Dendritic cell treated with granulocyte-macrophage colony-stimulating factor and Interleukin-4, amounts not matched to agents 40 ng/mL and 50 ng/mL, for 4 days (primary cell): ENCODE data around the gene TIAL1.
"Not testable (repeated sequence)": the region's sequence is repeated elsewhere in the genome, so short reads cannot be mapped to it uniquely, and the experiment has no call there.

ENCODE experiments used
- H3K27ac Mint-ChIP-seq: one replicate; pipeline ENCODE4 v1.8.0; 2022; ENCODE audit warnings: mild to moderate bottlenecking, mixed read lengths
- H3K27me3 Mint-ChIP-seq: one replicate; pipeline ENCODE4 v1.8.0; 2022; ENCODE audit warnings: mild to moderate bottlenecking, mixed read lengths
- H3K36me3 Mint-ChIP-seq: one replicate; pipeline ENCODE4 v1.8.0; 2022; ENCODE audit warnings: low read depth, mixed read lengths
- H3K4me1 Mint-ChIP-seq: one replicate; pipeline ENCODE4 v1.8.0; 2022; ENCODE audit warnings: low read depth, mixed read lengths
- H3K4me3 Mint-ChIP-seq: one replicate; pipeline ENCODE4 v1.8.0; 2022; ENCODE audit warnings: mild to moderate bottlenecking, moderate library complexity, mixed read lengths
- H3K9me3 Mint-ChIP-seq: one replicate; pipeline ENCODE4 v1.8.0; 2022; ENCODE audit warnings: mixed read lengths
- intact Hi-C: fragments of 100-400 bp; cut with micrococcal nuclease; formaldehyde crosslinking; loops from one replicate; pipeline ENCODE4 v1.15.0; 2022

TIAL1 gene

DNA sequence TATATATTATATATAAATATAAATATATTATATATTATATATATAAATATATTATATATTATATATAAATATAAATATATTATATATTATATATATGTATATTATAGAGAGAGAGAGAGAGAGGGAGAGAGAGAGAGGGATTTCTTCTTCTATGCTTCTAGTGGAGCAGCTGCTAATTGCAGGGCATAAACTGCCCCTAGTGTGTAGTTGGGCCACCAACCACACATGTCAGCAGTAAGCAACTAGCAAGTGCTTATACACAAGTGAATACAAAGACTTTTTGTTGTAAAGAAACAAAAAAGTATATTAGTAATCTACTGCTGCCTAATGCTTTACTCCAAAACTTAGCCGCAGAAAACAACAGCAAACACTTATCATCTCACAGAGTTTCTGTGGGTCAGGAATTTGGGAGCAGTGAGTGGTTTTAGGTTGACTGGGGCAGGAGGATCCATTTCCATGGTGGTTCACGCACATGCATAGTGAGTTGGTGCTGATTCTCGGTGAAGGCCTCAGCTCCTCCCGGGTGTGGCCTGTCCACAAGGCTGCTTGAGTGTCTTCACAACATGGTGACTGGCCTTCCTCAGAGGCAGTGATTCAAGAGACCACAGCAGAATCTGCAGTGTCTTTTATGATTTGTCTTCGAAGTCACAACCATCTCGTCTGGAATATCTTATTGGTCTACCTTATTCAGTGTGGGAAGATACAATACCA is 29.0 kb upstream of the TIAL1 start:
- Mint-ChIP-seq H3K4me1 (peaks cover 6% of the 10 kb centered on the region), H3K4me3 (no peak overlapping the region), H3K36me3 (no peaks in the 10 kb centered on the region), H3K27ac (no peak overlapping the region), H3K9me3 (peaks cover 7% of the 10 kb centered on the region), H3K27me3 (no peaks in the 10 kb centered on the region)
- intact Hi-C loops, result no loop called here

DNA sequence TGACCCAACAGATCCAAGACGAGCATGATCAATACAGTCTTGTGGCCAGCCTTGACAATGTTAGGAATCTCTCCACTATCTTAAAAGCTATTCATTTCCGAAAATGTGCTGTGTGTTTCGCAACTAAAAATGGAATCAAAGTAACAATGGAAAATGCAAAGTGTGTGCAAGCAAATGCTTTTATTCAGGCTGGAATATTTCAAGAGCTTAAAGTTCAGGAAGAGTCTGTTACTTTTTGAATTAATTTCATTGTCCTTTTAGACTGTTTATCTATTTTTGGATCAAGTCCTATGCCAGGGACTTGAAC is 24.3 kb upstream of the TIAL1 start:
- Mint-ChIP-seq H3K36me3 (no peaks in the 10 kb centered on the region), H3K4me3 (no peak overlapping the region), H3K27me3 (no peaks in the 10 kb centered on the region), H3K4me1 (peaks cover 17% of the 10 kb centered on the region), H3K27ac (no peak overlapping the region), H3K9me3 (peaks cover 3% of the 10 kb centered on the region)
- intact Hi-C loops, result no loop called here

DNA sequence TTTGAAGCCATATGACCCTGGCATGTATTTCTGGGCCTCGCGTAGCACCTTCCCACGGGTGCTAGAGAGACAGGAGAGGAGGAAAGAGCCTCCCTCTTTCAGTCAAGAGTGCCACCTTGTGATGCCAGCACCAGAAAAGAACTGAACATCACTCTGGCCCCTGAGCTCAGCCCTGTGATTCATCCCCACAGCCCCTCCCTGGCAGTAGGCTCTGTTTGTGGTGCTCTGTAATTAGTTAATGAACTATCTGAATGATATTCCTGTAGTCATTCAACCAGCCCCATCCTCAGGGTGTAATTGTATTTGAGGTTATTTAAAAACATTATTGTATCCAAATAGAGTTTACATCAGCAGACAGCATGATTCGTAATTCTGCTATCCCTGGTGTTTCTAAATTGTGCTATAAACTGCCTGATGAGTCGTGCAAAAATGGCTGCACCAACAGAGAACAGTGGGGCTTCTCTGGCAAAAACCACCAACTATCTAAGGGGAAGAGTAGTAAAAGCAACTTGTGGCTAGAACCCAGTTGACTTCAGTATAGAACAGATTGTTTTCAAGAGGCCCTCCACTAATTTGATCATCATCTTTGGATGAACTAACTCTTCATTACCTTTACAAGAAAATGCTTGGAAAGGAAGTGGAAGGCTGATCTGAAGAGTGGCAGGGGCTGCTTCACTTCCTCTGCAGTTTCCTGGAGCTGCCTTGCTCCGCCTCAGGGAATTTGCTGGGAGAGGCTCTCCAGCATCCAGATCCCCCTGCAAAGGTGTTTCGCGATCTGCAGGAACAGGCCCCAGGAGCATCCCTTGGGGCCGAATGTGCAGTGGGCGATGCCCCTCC is 23.7 kb upstream of the TIAL1 start:
- intact Hi-C loops, result no loop called here

DNA sequence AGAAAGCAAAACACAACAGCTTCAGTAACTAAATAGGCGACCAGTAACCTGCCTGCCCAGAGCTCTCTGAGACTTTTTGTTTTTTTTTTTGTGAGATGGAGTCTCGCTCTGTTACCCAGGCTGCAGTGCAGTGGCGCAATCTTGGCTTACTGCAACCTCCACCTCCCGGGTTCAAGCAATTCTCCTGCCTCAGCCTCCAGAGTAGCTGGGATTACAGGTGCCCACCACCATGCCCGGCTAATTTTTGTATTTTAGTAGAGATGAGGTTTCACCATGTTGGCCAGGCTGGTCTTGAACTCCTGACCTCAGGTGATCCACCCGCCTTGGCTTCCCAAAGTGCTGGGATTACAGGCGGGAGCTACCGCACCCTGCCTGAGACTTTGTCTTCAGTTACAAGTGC is 23.0 kb upstream of the TIAL1 start:
- H3K36me3 Mint-ChIP-seq, intact Hi-C loops, H3K4me3 Mint-ChIP-seq, H3K27ac Mint-ChIP-seq, H3K27me3 Mint-ChIP-seq, H3K9me3 Mint-ChIP-seq: not testable (repeated sequence)
- peaks cover 17% of the 10 kb centered on the region for H3K4me1 Mint-ChIP-seq

More for the DNA sequence above, 23.7 kb upstream of the TIAL1 start:
- Mint-ChIP-seq H3K27me3 (no peaks in the 10 kb centered on the region), H3K4me1 (peaks cover 17% of the 10 kb centered on the region), H3K27ac (no peak overlapping the region), H3K4me3 (no peak overlapping the region), H3K9me3 (no peaks in the 10 kb centered on the region), H3K36me3 (no peaks in the 10 kb centered on the region)

DNA sequence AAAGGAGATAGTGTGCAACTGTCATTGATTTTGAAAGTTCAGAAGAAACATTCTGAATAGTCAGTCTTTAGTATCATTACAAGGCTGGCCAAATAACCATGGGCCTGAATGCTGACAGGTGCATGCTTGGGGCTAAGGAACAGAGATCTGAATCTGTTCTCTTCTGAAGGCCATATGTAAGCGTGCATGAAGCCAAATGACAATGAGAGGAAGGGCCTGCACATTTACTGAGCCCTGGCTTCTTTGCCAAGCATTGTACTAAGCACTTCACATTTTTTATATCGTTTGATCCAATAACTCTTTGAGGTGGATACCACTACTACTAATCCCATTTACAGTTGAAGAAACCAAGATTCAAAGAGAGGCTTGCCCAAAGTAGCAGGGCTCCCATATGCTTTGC is 22.5 kb upstream of the TIAL1 start:
- Mint-ChIP-seq H3K36me3 (no peaks in the 10 kb centered on the region), H3K9me3 (no peaks in the 10 kb centered on the region), H3K4me3 (no peak overlapping the region), H3K27me3 (no peaks in the 10 kb centered on the region), H3K4me1 (peaks cover 17% of the 10 kb centered on the region), H3K27ac (no peak overlapping the region)
- intact Hi-C loops, result no loop called here

DNA sequence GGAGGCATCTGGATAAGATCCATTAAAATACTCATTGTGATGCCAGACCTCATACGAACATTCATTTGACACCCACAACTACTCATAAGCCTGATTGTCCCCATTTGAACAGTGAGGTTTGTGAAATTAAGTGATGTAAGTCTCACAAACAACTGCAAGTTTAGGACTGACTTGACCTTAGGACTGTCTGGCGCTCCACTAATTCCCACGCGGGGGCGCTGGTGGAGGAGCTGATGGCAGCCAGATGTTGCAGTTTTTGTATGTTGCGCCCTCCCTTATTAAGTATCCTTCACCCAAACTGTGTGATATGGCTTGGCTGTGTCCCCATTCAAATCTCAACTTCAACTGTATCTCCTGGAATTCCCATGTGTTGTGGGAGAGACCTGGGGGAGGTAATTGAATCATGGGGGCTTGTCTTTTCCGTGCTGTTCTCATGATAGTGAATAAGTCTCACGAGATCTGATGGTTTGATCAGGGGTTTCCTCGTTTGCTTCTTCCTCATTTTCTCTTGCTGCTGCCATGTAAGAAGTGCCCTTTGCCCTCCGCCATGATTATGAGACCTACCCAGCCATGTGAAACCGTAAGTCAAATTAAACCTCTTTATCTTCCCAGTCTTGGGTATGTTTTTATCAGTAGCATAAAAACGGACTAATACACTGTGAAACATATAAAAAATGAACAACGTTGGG is 20.3 kb upstream of the TIAL1 start:
- Mint-ChIP-seq H3K4me1 (peaks cover 17% of the 10 kb centered on the region), H3K9me3 (no peaks in the 10 kb centered on the region), H3K4me3 (no peak overlapping the region), H3K27ac (no peak overlapping the region), H3K27me3 (no peaks in the 10 kb centered on the region), H3K36me3 (no peaks in the 10 kb centered on the region)
- intact Hi-C loops, result no loop called here

DNA sequence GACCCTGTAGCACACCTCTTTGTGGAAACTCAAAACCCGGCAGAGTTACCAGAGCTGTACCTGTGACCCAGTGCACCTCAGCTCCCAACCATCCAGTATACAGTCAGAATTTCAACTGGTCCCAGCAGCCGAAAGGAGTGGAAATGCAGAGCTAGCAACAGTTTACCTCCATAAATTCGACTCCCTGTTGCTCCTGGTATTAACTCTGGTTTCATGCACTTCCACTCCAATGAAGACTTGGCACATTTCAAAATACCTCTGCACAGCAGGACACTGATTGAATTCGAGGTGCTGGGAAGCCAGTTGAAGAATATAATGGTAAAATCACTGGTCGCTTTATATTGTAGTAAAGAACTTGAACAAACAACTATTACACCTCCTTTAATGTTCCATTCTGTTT is 17.9 kb upstream of the TIAL1 start:
- Mint-ChIP-seq H3K36me3 (no peaks in the 10 kb centered on the region), H3K4me1 (peaks cover 17% of the 10 kb centered on the region), H3K9me3 (no peaks in the 10 kb centered on the region), H3K4me3 (no peak overlapping the region), H3K27me3 (peaks cover 2% of the 10 kb centered on the region), H3K27ac (no peak overlapping the region)
- intact Hi-C loops, result no loop called here

DNA sequence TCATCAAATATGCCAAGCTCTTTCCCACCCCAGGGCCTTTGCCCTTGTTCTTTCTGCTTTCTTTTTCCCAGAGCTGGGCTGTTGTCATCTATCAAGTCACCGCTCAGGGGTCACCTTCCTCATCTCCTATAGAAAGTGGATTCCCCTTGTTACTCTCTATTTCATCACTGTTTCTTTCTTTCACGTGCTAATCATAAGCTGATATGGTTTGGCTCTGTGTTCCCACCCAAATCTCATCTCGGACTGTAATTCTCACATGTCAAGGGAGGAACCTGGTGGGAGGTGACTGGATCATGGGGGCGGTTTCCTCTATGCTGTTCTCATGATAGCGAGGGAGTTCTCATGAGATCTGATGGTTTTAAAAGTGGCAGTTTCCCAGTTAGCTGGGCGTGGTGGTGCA is 17.0 kb upstream of the TIAL1 start:
- Mint-ChIP-seq H3K27ac (no peak overlapping the region), H3K36me3 (no peaks in the 10 kb centered on the region), H3K27me3 (peaks cover 10% of the 10 kb centered on the region)

DNA sequence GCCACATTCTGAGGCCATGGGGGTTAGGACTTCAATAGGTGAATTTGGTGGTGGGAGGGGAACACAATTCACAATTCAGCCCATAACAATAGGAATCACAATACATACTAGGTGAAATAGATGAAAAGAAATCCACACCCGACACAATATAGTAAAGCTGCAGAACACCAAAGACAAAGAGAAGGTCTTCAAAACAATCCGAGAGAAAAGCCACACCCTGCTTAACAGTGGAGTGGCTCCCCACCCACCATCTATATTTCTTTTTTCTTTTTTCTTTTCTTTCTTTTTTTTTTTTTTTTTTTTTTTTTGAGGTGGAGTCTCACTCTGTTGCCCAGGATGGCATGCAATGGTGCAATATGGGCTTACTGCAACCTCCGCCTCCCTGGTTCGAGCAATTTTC is 14.7 kb upstream of the TIAL1 start:
- intact Hi-C loops, result no loop called here
- H3K27ac Mint-ChIP-seq, result no peak overlapping the region
- H3K36me3 Mint-ChIP-seq, result no peaks in the 10 kb centered on the region

More for the DNA sequence above, 17.0 kb upstream of the TIAL1 start:
- no peaks in the 10 kb centered on the region for H3K9me3 Mint-ChIP-seq
- intact Hi-C loops, result no loop called here
- no peak overlapping the region for H3K4me3 Mint-ChIP-seq
- H3K4me1 Mint-ChIP-seq, result peaks cover 23% of the 10 kb centered on the region

DNA sequence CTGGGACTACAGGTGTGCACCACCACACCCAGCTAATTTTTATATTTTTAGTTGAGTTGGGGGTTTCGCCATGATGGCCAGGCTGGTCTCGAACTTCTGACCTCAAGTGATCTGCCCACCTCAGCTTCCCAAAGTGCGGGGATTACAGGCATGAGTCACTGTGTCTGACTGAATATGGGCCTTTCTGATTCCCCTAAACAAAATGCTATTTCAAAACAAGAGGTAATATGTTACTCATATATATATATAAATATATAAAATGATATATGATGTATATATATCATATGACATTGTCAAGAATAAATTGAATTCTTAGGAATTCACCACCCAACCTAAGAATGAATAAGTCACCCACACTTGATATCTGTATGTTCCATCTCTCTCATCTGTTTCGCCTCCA is 12.8 kb upstream of the TIAL1 start:
- H3K4me3 Mint-ChIP-seq, result no peak overlapping the region
- peaks cover 13% of the 10 kb centered on the region for H3K27me3 Mint-ChIP-seq
- no peaks in the 10 kb centered on the region for H3K36me3 Mint-ChIP-seq
- intact Hi-C loops, result no loop called here
- H3K9me3 Mint-ChIP-seq, result no peaks in the 10 kb centered on the region
- peaks cover 12% of the 10 kb centered on the region for H3K4me1 Mint-ChIP-seq
- no peak overlapping the region for H3K27ac Mint-ChIP-seq

More for the DNA sequence above, 14.7 kb upstream of the TIAL1 start:
- Mint-ChIP-seq H3K4me1 (peaks cover 12% of the 10 kb centered on the region), H3K27me3 (peaks cover 13% of the 10 kb centered on the region), H3K9me3 (no peaks in the 10 kb centered on the region), H3K4me3 (no peak overlapping the region)

DNA sequence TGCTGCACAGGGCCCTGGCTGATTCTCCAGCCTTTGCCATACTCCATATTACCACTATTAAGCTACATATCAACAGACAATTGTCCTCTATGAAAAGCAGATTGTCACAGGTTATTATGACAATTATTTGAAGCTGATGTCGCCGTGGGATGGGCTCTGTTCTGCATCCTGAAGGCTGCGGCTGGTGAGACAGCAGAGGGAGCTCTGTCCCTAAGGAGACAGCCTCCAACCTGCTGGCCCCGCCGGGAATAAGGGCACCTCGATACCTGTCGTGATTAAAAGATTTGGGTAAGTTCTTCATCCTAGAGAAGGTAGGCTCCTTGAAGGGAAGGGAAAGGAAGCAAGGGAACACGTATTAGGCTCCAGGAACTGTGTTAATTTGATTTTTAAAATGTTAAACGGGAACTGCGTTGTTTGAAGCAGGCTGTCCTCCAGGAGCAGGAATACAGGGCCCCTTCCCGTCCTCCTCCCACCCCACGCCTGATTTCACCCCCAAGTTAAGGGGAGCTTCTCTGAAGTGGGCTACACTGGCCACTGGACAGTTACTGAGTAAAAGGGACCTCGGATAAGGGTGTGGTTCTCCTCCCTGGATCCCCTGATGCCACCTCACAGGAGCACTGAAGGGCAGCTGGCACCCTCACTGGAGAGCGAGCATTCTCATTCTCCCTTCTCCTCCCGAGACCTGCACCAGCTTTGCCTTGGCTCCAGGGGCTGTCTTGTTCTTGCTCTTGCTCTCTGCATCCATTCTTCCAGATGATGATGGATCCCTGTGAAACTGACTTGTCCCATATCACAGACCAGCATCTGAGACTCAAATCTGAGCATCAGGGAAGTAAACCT is 11.8 kb upstream of the TIAL1 start:
- H3K4me3 Mint-ChIP-seq, result peak overlapping the region; percentile 52
- intact Hi-C loops, result no loop called here

DNA sequence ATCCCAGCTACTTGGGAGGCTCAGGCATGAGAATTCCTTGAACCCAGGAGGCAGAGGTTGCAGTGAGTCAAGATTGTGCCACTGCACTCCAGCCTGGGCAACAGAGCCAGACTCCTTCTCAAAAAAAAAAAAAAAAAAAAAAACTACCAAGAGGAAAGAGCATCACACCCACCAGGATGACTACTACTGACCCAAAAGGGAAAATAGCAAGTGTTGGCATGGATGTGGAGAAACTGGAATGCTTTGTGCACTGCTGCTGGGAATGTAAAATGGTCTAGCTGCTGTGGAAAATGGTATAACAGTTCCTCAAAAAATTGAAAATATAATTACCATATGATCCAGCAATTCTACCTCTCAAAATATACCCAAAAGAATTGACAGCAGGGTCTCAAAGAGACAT is 7.7 kb upstream of the TIAL1 start:
- intact Hi-C loops, result no loop called here
- no peaks in the 10 kb centered on the region for H3K9me3 Mint-ChIP-seq
- H3K4me3 Mint-ChIP-seq, result no peak overlapping the region
- H3K36me3 Mint-ChIP-seq, result no peaks in the 10 kb centered on the region
- peaks cover 13% of the 10 kb centered on the region for H3K27me3 Mint-ChIP-seq
- peaks cover 23% of the 10 kb centered on the region for H3K4me1 Mint-ChIP-seq
- no peak overlapping the region for H3K27ac Mint-ChIP-seq

More for the DNA sequence above, 11.8 kb upstream of the TIAL1 start:
- Mint-ChIP-seq H3K4me1 (peaks cover 12% of the 10 kb centered on the region), H3K36me3 (no peaks in the 10 kb centered on the region), H3K27ac (no peak overlapping the region), H3K27me3 (peaks cover 13% of the 10 kb centered on the region), H3K9me3 (no peaks in the 10 kb centered on the region)

DNA sequence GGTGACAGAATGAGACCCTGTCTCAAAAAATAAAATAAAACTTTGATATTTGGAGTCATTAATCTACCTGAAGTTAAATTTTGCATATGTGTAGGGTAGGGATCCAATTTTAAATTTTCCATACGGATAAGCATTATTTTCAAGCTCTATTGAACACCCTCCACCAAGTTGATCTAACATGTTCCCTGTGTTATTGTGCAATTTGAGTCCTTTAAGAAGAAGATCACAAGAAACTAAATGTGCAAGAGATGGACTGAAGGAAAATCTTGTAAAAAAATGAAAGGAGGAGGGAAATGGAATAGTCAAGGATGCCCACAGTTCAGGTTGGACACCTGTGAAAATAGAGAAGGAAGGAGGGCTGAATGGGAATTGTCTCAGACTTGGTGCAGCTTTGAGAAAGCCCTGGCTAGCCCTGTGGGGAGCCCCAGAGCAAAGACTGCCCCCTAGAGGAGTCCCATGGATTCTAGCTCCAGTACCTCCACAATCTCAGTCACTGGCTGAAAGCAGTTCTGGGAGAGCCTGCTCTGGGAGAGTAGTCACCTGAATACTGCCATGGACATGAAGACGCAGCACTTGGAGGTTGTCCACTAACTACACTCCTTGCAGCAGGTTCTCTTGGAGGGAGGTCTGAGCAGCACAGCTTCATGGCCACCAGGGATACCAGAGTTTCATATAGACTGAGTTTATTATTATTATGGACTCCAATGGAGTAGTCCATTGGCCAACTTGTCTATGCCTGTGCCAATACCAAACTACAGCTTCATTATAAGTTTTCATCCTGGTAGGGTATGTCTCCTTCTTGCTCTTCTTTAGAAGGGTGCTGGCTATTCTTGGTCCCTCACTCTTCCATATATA is 5.7 kb upstream of the TIAL1 start:
- H3K27ac Mint-ChIP-seq, result no peak overlapping the region
- no peak overlapping the region for H3K4me3 Mint-ChIP-seq
- H3K4me1 Mint-ChIP-seq, result peaks cover 15% of the 10 kb centered on the region
- peaks cover 3% of the 10 kb centered on the region for H3K27me3 Mint-ChIP-seq
- no peaks in the 10 kb centered on the region for H3K9me3 Mint-ChIP-seq
- H3K36me3 Mint-ChIP-seq, result peaks cover 7% of the 10 kb centered on the region
- intact Hi-C loops, result no loop called here
